Measurements from ENCODE around the gene XRCC4. TPM values are rescaled to one million over a fixed set of nuclear protein-coding genes. Genes with fewer than 3 reads are reported as not detected.

XRCC4 gene
- total and polyA plus RNA-seq, 9 of the 15 experiments (the other 6 are each of a cell fraction or from before 2014, with no cell fraction given): 13.6 to 61.6 (median 22.4) TPM

DNA sequence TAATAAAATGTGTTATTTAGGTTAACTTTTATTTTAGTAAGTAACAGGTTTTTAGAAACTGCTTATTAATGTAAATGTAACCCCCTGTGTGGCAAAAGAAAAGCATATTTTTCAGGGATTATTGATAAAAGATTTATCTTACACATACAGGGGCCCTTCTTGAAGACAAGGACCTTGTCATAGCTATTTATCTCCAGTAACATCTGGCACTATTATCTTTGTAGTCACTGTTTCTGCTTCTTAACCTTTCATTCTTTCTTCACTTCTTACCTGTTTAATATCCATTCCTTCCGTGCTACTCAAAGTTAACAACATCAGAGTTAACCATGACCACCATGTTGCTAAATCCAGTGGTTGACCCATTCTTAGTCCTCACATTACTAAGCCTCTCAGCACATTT lies 276.4 kb downstream of the XRCC4 start:
- Histone ChIP-seq H3K27ac (ENCODE audit: extremely low read depth, low read depth, low read length) (no peak overlapping the region), H3K4me3 (no peak overlapping the region), H4K20me1 (replicated peaks; ENCODE audit: control insufficient read depth, insufficient read depth, low read length) (no peaks in the 10 kb centered on the region), H3K27me3 (ENCODE audit: control insufficient read depth in 2 of 2, insufficient read depth in 2 of 2, low read length in 2 of 2) (no peaks in the 10 kb centered on the region), H3K9me3 (replicated peaks; ENCODE audit: control insufficient read depth, insufficient read depth, low read depth, low read length) (peaks cover 1% of the 10 kb centered on the region; the same call in 1 of the 2 replicates), H2AFZ (ENCODE audit: low read depth, low read length) (no peak overlapping the region), H3K4me2 (ENCODE audit: insufficient read depth, low read length) (no peak overlapping the region), H3K36me3 (ENCODE audit: control insufficient read depth, insufficient read depth, low read length) (no peaks in the 10 kb centered on the region), H3K4me1 (replicated peaks in 1 of 2; ENCODE audit: control insufficient read depth in 2 of 2, insufficient read depth in 2 of 2, low read length in 2 of 2) (peaks cover 0 to 4% of the 10 kb centered on the region in 2 experiments; a peak in 1 of 5 replicates), H3K79me2 (ENCODE audit: control insufficient read depth, insufficient read depth, low read length) (no peaks in the 10 kb centered on the region), H3K9ac (ENCODE audit: insufficient read depth in 1 of 2, low read depth in 2 of 2, low read length in 2 of 2) (no peak overlapping the region), H3K9me1 (ENCODE audit: control insufficient read depth, insufficient read depth, low read length) (no peaks in the 10 kb centered on the region)
- POLR2A ChIA-PET: no interaction called here
- FAIRE-seq (no peak), DNase-seq (ENCODE audit: extremely low read depth in 1 of 4, low spot score in 3 of 4) (no peak), ATAC-seq (no peak)
- intact Hi-C loops (cut with micrococcal nuclease) (no loop called here), in situ Hi-C loops (cut with MboI) (no loop called here)
- CTCF ChIA-PET (ENCODE audit: low intra/inter-chr PET ratio): no interaction called here
- WGBS (ENCODE audit: insufficient coverage, low coverage, missing lambda C conversion rate): 0% methylated on average over 1 of the region's 1 CpG
- no TSS peak for BruUV-seq (replicated peaks)
- TF ChIP-seq ZNF77 (CRISPR knock-in tag; IDR thresholded peaks at IDR 0.05) (no peak), ZFP30 (CRISPR knock-in tag; IDR thresholded peaks at IDR 0.05; ENCODE audit: borderline replicate concordance) (no peak), JUND (IDR thresholded peaks at IDR 0.05; ENCODE audit: borderline replicate concordance, low read depth, low read length) (no peak), JUND (tag; IDR thresholded peaks at IDR 0.05; ENCODE audit: borderline replicate concordance, low read depth, low read length) (no peak), BCOR (IDR thresholded peaks at IDR 0.05) (no peak), NCOA2 (IDR thresholded peaks at IDR 0.05; ENCODE audit: partially characterized antibody in 2 of 2) (no peak), ESRRB (CRISPR knock-in tag; IDR thresholded peaks at IDR 0.05; ENCODE audit: borderline replicate concordance) (no peak), TBP (optimal IDR thresholded peaks at IDR 0.05; ENCODE audit: low read depth, low read length) (no peak), CEBPB (tag; IDR thresholded peaks at IDR 0.05) (no peak), BRD9 (IDR thresholded peaks at IDR 0.05; ENCODE audit: low read depth, partially characterized antibody) (no peak), ZNF79 (CRISPR knock-in tag; IDR thresholded peaks at IDR 0.05; ENCODE audit: low read depth) (no peak), DNMT1 (IDR thresholded peaks at IDR 0.05) (no peak), GTF2A2 (tag; IDR thresholded peaks at IDR 0.05) (no peak), ZNF778 (CRISPR knock-in tag; IDR thresholded peaks at IDR 0.05) (no peak), TCF7L2 (IDR thresholded peaks at IDR 0.05; ENCODE audit: low read depth, low read length) (no peak), ZNF644 (tag; IDR thresholded peaks at IDR 0.05; ENCODE audit: low read depth) (no peak), ZHX1 (conservative IDR thresholded peaks at IDR 0.05; ENCODE audit: low read length) (no peak), DPF2 (IDR thresholded peaks at IDR 0.05) (peak; percentile 69; the same call in 1 of the 2 replicates), ARID1B (IDR thresholded peaks at IDR 0.05) (peak; percentile 79)
- TF ChIP-seq, protein P1, sequence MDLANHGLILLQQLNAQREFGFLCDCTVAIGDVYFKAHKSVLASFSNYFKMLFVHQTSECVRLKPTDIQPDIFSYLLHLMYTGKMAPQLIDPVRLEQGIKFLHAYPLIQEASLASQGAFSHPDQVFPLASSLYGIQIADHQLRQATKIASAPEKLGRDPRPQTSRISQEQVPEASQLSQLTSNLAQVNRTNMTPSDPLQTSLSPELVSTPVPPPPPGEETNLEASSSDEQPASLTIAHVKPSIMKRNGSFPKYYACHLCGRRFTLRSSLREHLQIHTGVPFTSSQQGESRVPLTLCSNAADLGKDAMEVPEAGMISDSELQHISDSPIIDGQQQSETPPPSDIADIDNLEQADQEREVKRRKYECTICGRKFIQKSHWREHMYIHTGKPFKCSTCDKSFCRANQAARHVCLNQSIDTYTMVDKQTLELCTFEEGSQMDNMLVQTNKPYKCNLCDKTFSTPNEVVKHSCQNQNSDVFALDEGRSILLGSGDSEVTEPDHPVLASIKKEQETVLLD (IDR thresholded peaks at IDR 0.05): no peak
- TF ChIP-seq, protein P2, sequence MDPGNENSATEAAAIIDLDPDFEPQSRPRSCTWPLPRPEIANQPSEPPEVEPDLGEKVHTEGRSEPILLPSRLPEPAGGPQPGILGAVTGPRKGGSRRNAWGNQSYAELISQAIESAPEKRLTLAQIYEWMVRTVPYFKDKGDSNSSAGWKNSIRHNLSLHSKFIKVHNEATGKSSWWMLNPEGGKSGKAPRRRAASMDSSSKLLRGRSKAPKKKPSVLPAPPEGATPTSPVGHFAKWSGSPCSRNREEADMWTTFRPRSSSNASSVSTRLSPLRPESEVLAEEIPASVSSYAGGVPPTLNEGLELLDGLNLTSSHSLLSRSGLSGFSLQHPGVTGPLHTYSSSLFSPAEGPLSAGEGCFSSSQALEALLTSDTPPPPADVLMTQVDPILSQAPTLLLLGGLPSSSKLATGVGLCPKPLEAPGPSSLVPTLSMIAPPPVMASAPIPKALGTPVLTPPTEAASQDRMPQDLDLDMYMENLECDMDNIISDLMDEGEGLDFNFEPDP (CRISPR knock-in tag; IDR thresholded peaks at IDR 0.05): no peak
